ENCODE measurements around the gene PLD4. TPM values are rescaled to one million over a fixed set of nuclear protein-coding genes. Genes with fewer than 3 reads are reported as not detected.
A peak's percentile ranks its signal among the peaks of the same experiment; 100 is the strongest.

Gene PLD4
- total RNA-seq, 1 donor from 2014 or later: 0.78 TPM

GRCh38 chr14:104974665-104975390 is 50.1 kb downstream of the PLD4 start:
- Mint-ChIP-seq H3K27ac (no peak overlapping the region), H3K4me3 (no peak overlapping the region), H3K36me3 (no peaks in the 10 kb centered on the region), H3K4me1 (peaks cover 11% of the 10 kb centered on the region), H3K27me3 (ENCODE audit: low read depth) (peaks cover 23% of the 10 kb centered on the region), H3K9me3 (no peaks in the 10 kb centered on the region)
- TF ChIP-seq, protein P1, sequence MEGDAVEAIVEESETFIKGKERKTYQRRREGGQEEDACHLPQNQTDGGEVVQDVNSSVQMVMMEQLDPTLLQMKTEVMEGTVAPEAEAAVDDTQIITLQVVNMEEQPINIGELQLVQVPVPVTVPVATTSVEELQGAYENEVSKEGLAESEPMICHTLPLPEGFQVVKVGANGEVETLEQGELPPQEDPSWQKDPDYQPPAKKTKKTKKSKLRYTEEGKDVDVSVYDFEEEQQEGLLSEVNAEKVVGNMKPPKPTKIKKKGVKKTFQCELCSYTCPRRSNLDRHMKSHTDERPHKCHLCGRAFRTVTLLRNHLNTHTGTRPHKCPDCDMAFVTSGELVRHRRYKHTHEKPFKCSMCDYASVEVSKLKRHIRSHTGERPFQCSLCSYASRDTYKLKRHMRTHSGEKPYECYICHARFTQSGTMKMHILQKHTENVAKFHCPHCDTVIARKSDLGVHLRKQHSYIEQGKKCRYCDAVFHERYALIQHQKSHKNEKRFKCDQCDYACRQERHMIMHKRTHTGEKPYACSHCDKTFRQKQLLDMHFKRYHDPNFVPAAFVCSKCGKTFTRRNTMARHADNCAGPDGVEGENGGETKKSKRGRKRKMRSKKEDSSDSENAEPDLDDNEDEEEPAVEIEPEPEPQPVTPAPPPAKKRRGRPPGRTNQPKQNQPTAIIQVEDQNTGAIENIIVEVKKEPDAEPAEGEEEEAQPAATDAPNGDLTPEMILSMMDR (IDR thresholded peaks at IDR 0.05; ENCODE audit: unreplicated experiment): no peak
- DNase-seq (ENCODE audit: low spot score in 2 of 2, unreplicated experiment in 2 of 2): no peak

GRCh38 chr14:104975481-104976197 is 51.0 kb downstream of the PLD4 start:
- TF ChIP-seq, protein P1 (IDR thresholded peaks at IDR 0.05; ENCODE audit: unreplicated experiment): no peak
- DNase-seq (ENCODE audit: low spot score in 2 of 2, unreplicated experiment in 2 of 2): no peak

GRCh38 chr14:104976198-104977007 is 51.7 kb downstream of the PLD4 start:
- peak overlapping the region; percentile 61 for H3K4me3 Mint-ChIP-seq
- TF ChIP-seq, protein P1 (IDR thresholded peaks at IDR 0.05; ENCODE audit: unreplicated experiment): peak; percentile 93
- peaks cover 11% of the 10 kb centered on the region for H3K4me1 Mint-ChIP-seq
- DNase-seq (ENCODE audit: low spot score in 2 of 2, unreplicated experiment in 2 of 2): peak; percentile 69 to 89
- H3K27me3 Mint-ChIP-seq (ENCODE audit: low read depth): peaks cover 25% of the 10 kb centered on the region
- H3K27ac Mint-ChIP-seq: no peak overlapping the region
- no peaks in the 10 kb centered on the region for H3K36me3 Mint-ChIP-seq
- H3K9me3 Mint-ChIP-seq: no peaks in the 10 kb centered on the region

More at GRCh38 chr14:104975481-104976197, 51.0 kb downstream of the PLD4 start:
- H3K27me3 Mint-ChIP-seq (ENCODE audit: low read depth): peaks cover 23% of the 10 kb centered on the region
- H3K9me3 Mint-ChIP-seq: no peaks in the 10 kb centered on the region
- no peak overlapping the region for H3K4me3 Mint-ChIP-seq
- H3K27ac Mint-ChIP-seq: no peak overlapping the region
- peaks cover 11% of the 10 kb centered on the region for H3K4me1 Mint-ChIP-seq
- H3K36me3 Mint-ChIP-seq: no peaks in the 10 kb centered on the region

DNA sequence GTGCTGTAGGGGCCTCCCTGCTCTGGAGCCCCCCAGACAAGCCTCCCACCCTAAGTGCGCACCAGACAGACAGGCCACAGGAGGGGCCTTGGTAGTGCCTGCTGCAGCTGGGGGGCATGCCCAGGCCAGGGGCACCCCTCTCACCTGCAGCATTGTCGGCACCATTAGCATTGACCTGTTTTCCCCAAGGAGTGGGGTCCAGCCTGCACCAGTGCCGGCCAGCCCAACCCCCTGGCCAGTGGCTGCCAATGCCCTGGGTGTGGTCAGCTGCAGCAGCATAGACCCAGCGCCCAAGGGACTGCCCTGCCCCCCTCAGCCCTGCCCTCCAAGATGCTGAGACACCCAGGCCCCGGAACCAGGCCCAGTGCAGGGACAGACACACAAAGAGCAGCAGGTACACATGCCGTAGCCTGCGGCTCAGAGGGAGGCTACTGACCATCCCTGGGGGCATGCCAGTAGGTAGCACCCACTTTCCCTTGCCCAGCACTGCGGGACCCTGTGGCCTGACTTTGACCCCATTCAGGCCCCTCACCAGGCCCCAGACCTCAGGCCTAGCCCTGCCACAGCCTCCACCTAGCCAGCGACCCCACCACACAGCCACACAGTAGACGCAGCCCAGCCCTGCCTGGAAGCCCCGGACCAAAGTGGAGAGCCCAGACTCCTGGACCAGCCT is 52.5 kb downstream of the PLD4 start:
- Mint-ChIP-seq H3K4me1 (peaks cover 11% of the 10 kb centered on the region), H3K4me3 (peak overlapping the region; percentile 78), H3K27me3 (ENCODE audit: low read depth) (peaks cover 25% of the 10 kb centered on the region), H3K9me3 (no peaks in the 10 kb centered on the region), H3K36me3 (no peaks in the 10 kb centered on the region), H3K27ac (no peak overlapping the region)
- no peak for DNase-seq (ENCODE audit: low spot score in 2 of 2, unreplicated experiment in 2 of 2)
- TF ChIP-seq, protein P1 (IDR thresholded peaks at IDR 0.05; ENCODE audit: unreplicated experiment): no peak

Measured in mesothelial cell of epicardium (in vitro differentiated cells).